Keratinocyte (primary cell): Measurements from ENCODE around the gene FRMD4B. TPM values are rescaled to one million over a fixed set of nuclear protein-coding genes. Genes with fewer than 3 reads are reported as not detected.
A peak's percentile ranks its signal among the peaks of the same experiment; 100 is the strongest.

Source experiments
- DNase-seq: peaks from one replicate; pipeline ENCODE4 v3.0.0-alpha.2; 2011; ENCODE audit warnings: low read depth, missing footprints, low spot score
- FAIRE-seq: peaks from 2 replicates; lab custom pipeline; 2011; peaks lifted over from hg19 to GRCh38; lab: Jason Lieb, UNC
- H2AFZ ChIP-seq: 2 replicates; pipeline ENCODE4 v1.6.0; 2012; ENCODE audit warnings: low read length, control low read depth, inconsistent platforms; ENCODE audit not compliant: control insufficient read depth
- H3K27ac ChIP-seq: 2 replicates; pipeline ENCODE4 v1.5.1; 2011; ENCODE audit warnings: low read length; ENCODE audit not compliant: control insufficient read depth, insufficient read depth
- H3K27me3 ChIP-seq: 3 replicates; pipeline ENCODE4 v1.6.0; 2011; ENCODE audit warnings: low read length; ENCODE audit not compliant: control insufficient read depth, insufficient read depth; ENCODE audit errors: extremely low read depth
- H3K36me3 ChIP-seq, 2 experiments: 2 replicates in 1 of 2; 3 replicates in 1 of 2; pipeline ENCODE4 v1.5.1; 2011; ENCODE audit warnings: low read length in 2 of 2, mild to moderate bottlenecking in 1 of 2; ENCODE audit not compliant: control insufficient read depth in 2 of 2, insufficient read depth in 2 of 2; ENCODE audit errors: extremely low read depth in 1 of 2
- H3K4me1 ChIP-seq: 3 replicates; pipeline ENCODE4 v1.5.1; 2011; ENCODE audit warnings: low read length; ENCODE audit not compliant: control insufficient read depth, insufficient read depth; ENCODE audit errors: extremely low read depth
- H3K4me2 ChIP-seq: 3 replicates; pipeline ENCODE4 v1.6.0; 2011; ENCODE audit warnings: low read depth, low read length; ENCODE audit not compliant: control insufficient read depth, insufficient read depth; ENCODE audit errors: extremely low read depth
- H3K4me3 ChIP-seq, 3 experiments: fragments of 200-600 bp in 1 of 3; sonication (generic) in 1 of 3; 2 replicates in 2 of 3; 3 replicates in 1 of 3; pipeline ENCODE4 v1.5.1; 2011 to 2016; ENCODE audit warnings: low read length in 3 of 3, mild to moderate bottlenecking in 3 of 3, control low read depth in 2 of 3, inconsistent platforms in 1 of 3, low read depth in 1 of 3, mixed read lengths in 1 of 3, mixed run types in 1 of 3, moderate library complexity in 1 of 3; ENCODE audit not compliant: control insufficient read depth in 2 of 3, insufficient read depth in 2 of 3; ENCODE audit errors: extremely low read depth in 1 of 3
- H3K79me2 ChIP-seq: 2 replicates; pipeline ENCODE4 v1.6.0; 2012; ENCODE audit warnings: low read length; ENCODE audit not compliant: control insufficient read depth, insufficient read depth
- H3K9ac ChIP-seq: 3 replicates; pipeline ENCODE4 v1.6.0; 2011; ENCODE audit warnings: low read length; ENCODE audit not compliant: control insufficient read depth, insufficient read depth; ENCODE audit errors: extremely low read depth
- H3K9me1 ChIP-seq: 3 replicates; pipeline ENCODE4 v1.6.0; 2011; ENCODE audit warnings: low read length; ENCODE audit not compliant: control insufficient read depth, insufficient read depth; ENCODE audit errors: extremely low read depth
- H3K9me3 ChIP-seq: 2 replicates; pipeline ENCODE4 v1.5.1; 2012; ENCODE audit warnings: low read depth, low read length; ENCODE audit not compliant: control insufficient read depth
- H4K20me1 ChIP-seq: 3 replicates; pipeline ENCODE4 v1.6.0; 2011; ENCODE audit warnings: low read length; ENCODE audit not compliant: control insufficient read depth, insufficient read depth; ENCODE audit errors: extremely low read depth
- CTCF ChIP-seq, 3 experiments: IDR thresholded peaks in 1 of 3; conservative IDR thresholded peaks in 1 of 3; optimal IDR thresholded peaks in 1 of 3; 2 replicates in 2 of 3; 3 replicates in 1 of 3; pipeline versions ENCODE3 to v1.5.1; 2011; ENCODE audit warnings: low read length in 3 of 3, mild to moderate bottlenecking in 3 of 3, moderate library complexity in 2 of 3, control low read depth in 1 of 3, inconsistent platforms in 1 of 3; ENCODE audit not compliant: insufficient read depth in 2 of 3; ENCODE audit errors: extremely low read depth in 1 of 3
- EZH2 ChIP-seq: IDR thresholded peaks from one replicate; pipeline ENCODE4 v1.6.1; 2012; ENCODE audit warnings: inconsistent platforms, mild to moderate bottlenecking, low read length, moderate library complexity
- dilution Hi-C: fragments of 300-500 bp; cut with MboI; formaldehyde crosslinking; loops from one replicate; pipeline ENCODE4 v1.7.0; 2020; ENCODE audit warnings: low sequenced_read_pairs; ENCODE audit not compliant: extremely low pct_ligation_motif_present
- polyA plus RNA-seq, 5 experiments: library from polyadenylated mRNA; depleted of rRNA in 3 of 5; stranded (reverse) in 3 of 5; stranded (forward) in 1 of 5; unstranded in 1 of 5; fragments of >200 nt; gene quantifications; 1 replicate in 1 of 5; 2 replicates in 3 of 5; 3 replicates in 1 of 5; pipeline versions ENCODE4 v1.2.1 to v1.2.3, GENCODE V29; 2011 to 2012; ENCODE audit warnings: missing spikeins in 2 of 5, low read depth in 1 of 5, low replicate concordance in 1 of 5

The FRMD4B gene
- polyA plus RNA-seq, 1 donor (not counting 4 experiments of a cell fraction or from before 2014, with no cell fraction given), result 48.3 TPM

- H4K20me1 ChIP-seq, result no peaks in the 10 kb centered on the region
- dilution Hi-C loops, result no loop called here
- H3K27ac ChIP-seq, result no peak overlapping the region
- peaks cover 22% of the 10 kb centered on the region for H3K79me2 ChIP-seq
- H3K4me1 ChIP-seq, result peaks cover 59% of the 10 kb centered on the region
- no peak for TF ChIP-seq CTCF (optimal IDR thresholded peaks at IDR 0.05 in 1 of 3, IDR thresholded peaks at IDR 0.05 in 1 of 3, conservative IDR thresholded peaks at IDR 0.05 in 1 of 3; ENCODE audit: extremely low read depth in 1 of 3, insufficient read depth in 2 of 3, low read length in 3 of 3)
- TF ChIP-seq EZH2, result no peak
- H3K9ac ChIP-seq, result no peak overlapping the region
- no peaks in the 10 kb centered on the region for H3K27me3 ChIP-seq
- no peaks in the 10 kb centered on the region for H3K9me3 ChIP-seq
- H3K36me3 ChIP-seq, result no peaks in the 10 kb centered on the region
- no peak overlapping the region for H3K4me3 ChIP-seq
- H2AFZ ChIP-seq, result no peak overlapping the region
- no peak overlapping the region for H3K4me2 ChIP-seq
- H3K9me1 ChIP-seq, result no peaks in the 10 kb centered on the region
- DNase-seq, result no peak
- no peak for FAIRE-seq
Observed at GRCh38 chr3:69367586-69367985, 18.3 kb downstream of the FRMD4B start.

- no peak for DNase-seq
- dilution Hi-C loops, result no loop called here
Observed at GRCh38 chr3:69364354-69364753, 21.5 kb downstream of the FRMD4B start.

More at GRCh38 chr3:69364354-69364753, 21.5 kb downstream of the FRMD4B start:
- Histone ChIP-seq H2AFZ (no peak overlapping the region), H3K27me3 (no peaks in the 10 kb centered on the region), H3K79me2 (peaks cover 33% of the 10 kb centered on the region), H3K4me3 (peak overlapping the region in 1 of 3 experiments; percentile 4), H3K9ac (peak overlapping the region; percentile 2), H3K9me3 (no peaks in the 10 kb centered on the region), H3K36me3 (peaks cover 0 to 3% of the 10 kb centered on the region in 2 experiments), H3K27ac (peak overlapping the region; percentile 56), H3K4me2 (peak overlapping the region; percentile 59), H3K9me1 (no peaks in the 10 kb centered on the region), H3K4me1 (peaks cover 31% of the 10 kb centered on the region), H4K20me1 (no peaks in the 10 kb centered on the region)
- no peak for TF ChIP-seq EZH2
- TF ChIP-seq CTCF (optimal IDR thresholded peaks at IDR 0.05 in 1 of 3, IDR thresholded peaks at IDR 0.05 in 1 of 3, conservative IDR thresholded peaks at IDR 0.05 in 1 of 3; ENCODE audit: extremely low read depth in 1 of 3, insufficient read depth in 2 of 3, low read length in 3 of 3), result no peak
- peak; percentile 98 for FAIRE-seq
